HG02943 (cell line): ENCODE measurements around the gene ARMH4.

Experiments used
- ATAC-seq: cut with Tn5 transposase; IDR thresholded peaks from one replicate; pipeline ENCODE4 v1.9.1; 2021; ENCODE audit warnings: mild to moderate bottlenecking, low read depth, moderate library complexity; ENCODE audit not compliant: unreplicated experiment

The ARMH4 gene

DNA sequence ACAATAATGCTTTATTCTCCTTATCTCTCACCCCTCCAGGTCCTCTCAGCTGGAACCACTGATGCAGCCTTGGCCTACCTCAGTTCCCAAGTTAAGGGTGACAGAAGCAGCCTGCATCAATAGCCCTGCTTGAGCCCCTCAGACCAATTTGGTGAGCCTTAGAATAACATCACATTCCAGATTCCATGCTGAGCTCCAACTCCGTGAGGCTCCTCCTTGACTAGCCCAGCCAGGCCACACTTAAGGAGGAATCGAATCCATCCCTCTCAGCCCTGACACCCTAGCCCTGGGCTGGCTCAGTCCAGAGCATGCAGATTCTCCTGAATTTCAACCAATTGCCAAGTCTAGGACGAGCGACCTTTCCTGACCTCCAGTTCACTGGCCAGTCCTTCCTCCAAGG is 91.1 kb downstream of the ARMH4 start:
- ATAC-seq, result no peak

- ATAC-seq, result no peak
Measured at GRCh38 chr14:58060077-58060476, 91.9 kb downstream of the ARMH4 start.

GRCh38 chr14:58059126-58059525 is 92.9 kb downstream of the ARMH4 start:
- no peak for ATAC-seq

DNA sequence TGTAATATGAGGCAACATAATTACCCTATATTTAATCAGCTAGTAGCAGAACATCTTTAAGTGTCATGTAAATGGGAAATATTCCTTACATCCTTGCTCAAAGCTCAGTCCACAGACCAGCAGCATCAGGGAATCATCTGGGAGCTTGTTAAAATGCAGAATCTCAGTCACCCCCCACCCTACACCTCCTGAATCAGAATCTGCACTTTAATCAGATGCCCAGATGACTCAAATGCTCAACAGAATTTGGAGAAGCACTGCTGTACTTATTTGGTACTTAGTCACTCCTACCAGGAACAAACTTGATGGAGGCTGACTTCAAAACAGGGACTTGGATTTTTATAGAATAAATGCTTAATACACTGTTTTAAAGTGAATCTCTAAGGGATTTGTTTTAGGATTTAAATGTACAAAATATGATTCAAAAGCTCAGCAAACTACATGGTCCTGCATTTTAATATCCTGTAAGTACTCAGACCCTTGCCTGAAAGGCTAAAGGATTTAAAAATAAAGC is 96.5 kb downstream of the ARMH4 start:
- ATAC-seq, result no peak

DNA sequence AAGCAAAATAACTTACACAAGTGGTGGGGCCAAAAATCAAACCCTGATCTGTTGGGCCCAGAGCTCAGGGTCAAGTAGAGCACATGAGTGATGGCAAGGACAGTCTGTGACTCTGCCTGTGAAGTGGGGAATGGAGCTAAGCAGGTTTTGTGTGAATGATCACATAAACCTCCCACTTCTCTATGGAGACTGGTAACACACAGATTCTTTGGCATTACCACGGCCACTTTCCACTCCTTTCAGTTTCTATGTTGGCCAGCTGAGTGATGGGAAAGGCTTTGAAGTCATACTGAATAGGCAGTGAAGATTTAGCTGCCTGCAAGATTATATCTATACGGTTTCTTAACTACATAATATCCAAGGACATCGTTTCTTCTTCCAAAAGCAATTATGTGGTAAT is 97.9 kb downstream of the ARMH4 start:
- ATAC-seq, result no peak

GRCh38 chr14:58048219-58048618 is 103.8 kb downstream of the ARMH4 start:
- ATAC-seq, result no peak

- ATAC-seq, result no peak
Measured at GRCh38 chr14:58027904-58028303, 124.1 kb downstream of the ARMH4 start.

GRCh38 chr14:58026967-58027366 is 125.0 kb downstream of the ARMH4 start:
- no peak for ATAC-seq

DNA sequence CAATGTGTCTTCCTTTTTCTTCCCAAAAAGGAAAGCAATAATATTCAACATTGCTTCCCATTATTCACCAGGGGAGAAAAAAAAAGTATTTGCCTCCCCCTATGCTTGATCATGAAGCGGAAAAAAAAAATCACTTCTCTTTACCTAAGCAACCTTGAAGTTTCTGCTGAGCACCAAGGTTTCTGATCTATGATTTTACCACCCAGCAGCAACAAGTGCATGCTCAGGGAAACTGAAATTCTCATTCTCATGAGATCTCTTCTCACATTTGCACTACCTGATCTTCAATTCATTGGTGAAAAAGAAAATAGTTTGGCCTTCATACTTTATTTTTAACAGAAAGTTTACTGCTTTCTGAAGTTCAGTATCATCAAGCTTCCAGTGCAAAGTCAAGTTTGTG is 125.8 kb downstream of the ARMH4 start:
- no peak for ATAC-seq

DNA sequence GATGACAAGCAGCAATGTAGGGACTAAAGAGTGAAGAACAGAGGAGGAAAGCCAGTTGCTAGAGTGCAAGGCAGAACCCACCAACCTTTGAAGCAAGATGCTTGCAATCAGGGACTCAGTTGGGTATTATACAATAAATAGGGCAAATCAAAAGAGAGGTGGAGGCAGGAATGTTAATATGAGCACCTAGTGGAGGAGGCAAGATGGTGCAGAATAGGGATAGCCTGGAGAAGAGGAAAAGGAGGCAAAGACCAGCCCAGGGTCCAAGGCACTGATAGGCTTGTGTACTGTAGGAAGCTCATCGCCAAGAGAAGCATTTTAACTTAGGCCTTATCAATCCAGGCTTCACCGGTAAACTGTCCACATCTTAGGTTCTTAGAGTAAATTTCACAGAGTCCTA is 137.2 kb downstream of the ARMH4 start:
- ATAC-seq, result no peak

- no peak for ATAC-seq
Measured at GRCh38 chr14:58002618-58003017, 149.4 kb downstream of the ARMH4 start.

- ATAC-seq, result no peak
Measured at GRCh38 chr14:57999979-58000378, 152.0 kb downstream of the ARMH4 start.

DNA sequence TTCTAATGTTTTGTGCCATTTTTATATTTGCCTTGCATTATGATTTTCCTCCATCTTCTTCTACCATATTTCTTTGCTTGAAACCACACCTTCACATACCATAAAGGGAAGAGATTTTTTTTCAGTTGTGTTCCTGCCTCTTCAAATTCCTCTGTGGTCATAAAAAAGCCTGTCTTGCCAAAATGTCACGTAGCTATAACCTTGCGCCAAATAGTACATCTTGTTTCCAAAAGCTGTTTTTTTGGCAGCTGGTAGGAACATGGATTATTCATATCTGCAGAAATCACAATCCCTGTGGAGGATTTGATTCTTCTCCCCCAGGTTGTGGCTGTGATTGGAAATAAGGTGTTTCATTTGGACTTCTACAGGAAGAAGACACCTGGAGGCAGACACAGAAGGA is 152.5 kb downstream of the ARMH4 start:
- no peak for ATAC-seq

GRCh38 chr14:57998766-57999165 is 153.2 kb downstream of the ARMH4 start:
- no peak for ATAC-seq

DNA sequence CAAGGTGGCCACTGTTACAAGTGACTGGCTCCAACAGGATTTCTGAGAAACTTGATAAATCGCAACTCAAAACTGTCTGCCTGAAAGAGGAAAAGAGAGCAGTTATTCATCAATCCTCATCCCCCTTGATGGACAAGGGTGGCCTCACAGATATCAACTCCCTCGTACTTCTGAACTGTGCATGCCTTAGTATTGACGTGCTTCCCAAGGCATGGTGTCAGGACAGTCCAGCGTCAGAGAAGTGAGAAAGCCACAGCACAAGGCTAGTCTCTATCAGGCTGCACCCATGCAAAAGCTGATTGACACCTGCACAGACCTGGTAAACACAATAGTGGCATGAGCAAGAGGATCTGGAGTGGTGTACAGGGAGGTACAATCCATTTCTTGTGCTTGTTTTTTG is 160.7 kb downstream of the ARMH4 start:
- ATAC-seq, result no peak

DNA sequence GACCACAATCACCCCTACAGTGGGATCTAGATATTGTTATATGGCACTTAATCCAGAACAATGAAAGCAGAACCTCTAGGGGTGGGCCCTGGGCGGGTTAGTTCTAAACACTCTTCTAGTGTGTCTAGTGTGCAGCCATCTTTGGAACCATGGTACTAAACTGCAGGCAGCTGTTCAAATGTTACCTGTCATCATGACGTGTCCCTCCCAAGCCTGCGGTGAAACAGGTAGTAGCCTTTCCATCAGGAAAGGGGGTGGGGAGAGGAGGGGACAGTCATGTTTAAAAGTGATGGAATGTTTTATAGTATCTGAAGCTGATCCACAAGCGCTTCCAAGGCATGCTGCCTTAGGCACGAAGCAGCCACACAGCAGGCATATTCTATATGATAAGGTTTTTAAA is 163.6 kb downstream of the ARMH4 start:
- ATAC-seq, result no peak

DNA sequence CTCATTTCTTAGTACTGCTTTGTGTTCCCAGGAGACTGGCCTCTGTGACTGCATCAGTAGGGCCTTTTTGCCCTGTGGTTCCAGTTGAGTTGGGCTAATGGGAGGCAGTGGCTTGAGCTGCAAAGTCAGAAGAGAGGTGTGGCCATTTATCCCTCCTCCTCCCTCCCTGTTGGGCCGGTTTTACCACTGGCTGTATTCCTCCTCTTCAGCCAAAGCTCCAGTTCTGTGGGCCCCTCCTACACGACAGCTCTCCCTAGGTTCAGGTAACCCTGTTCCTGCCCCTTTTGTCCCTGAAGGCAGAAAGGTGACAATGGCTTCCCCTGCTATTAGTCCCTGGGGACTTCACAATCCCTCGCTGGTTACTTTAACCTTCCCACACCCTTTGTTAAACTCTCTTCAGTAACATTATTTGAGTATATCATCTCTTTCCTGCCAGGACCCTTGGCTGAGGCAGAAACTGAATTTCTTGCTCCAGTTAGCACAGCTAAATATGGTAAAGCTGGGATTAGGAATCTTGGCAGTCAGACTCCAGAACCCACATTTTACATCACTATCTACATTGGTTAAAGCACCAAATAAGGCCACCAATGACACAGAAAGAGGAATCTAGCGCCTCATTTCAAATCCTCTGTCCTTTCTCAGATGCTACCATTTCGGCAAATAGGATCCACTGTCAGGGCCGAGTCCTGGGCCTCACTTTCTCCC is 164.3 kb downstream of the ARMH4 start:
- no peak for ATAC-seq

DNA sequence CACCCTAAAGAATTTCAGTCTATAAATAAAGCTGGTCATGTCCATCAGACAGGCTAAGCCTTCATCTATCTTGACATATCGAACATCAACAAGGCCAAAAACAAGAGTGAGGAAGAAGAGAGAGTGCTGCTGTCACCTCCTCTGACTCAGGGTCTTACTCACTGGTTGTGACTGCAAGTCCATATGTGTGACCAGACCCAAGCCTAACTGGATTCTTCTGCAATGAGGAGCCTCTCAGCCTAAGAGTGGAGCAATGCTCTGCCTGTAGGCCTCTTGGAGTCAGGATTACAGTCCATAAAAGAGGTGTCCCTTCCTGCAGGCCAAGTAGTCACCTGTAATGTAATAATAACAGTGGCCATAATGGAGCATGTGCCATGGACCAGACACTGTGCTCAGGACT is 165.0 kb downstream of the ARMH4 start:
- ATAC-seq, result no peak

GRCh38 chr14:57982804-57983634 is 169.0 kb downstream of the ARMH4 start:
- ATAC-seq, result no peak

DNA sequence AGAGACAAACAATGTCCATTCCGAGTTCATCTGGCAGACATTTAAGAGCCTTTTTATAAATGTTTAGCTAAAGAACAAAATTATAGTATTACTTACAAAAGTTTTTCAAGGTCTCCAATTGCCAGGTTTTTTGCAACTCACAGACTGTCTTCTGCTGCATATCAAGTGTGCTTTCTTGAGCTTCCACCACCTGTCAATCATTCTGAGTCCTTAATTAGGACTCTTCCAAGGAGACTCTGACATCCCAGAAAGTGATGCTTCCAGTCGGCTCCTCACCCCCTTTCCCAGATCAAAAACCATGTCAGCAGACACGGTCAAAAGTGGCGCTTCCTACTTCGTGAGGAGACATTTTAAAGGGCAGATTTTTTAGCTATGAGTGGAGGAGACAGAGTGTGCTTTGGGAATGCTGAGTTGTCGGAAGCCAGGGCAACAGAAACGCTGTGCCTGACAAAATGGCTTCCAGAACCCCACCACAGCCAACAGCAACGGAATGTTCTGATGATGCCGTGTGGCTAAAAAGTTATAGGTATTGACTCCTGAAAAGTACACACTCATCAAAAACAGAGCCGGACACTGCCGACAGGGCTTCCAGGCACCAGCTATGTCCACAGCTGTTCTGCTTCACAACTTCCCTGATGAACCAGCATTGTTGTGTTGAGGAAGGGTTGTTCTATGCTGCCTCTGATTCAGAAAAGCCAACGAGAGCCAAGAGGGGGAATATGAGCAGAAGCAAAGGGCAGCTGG is 170.0 kb downstream of the ARMH4 start:
- ATAC-seq, result no peak

- ATAC-seq, result no peak
Measured at GRCh38 chr14:57979376-57980048, 172.5 kb downstream of the ARMH4 start.
